ENCODE results near the gene USP30.
"Not testable (repeated sequence)": the region's sequence is repeated elsewhere in the genome, so short reads cannot be mapped to it uniquely, and the experiment has no call there.

Gene USP30

GRCh38 chr12:109027767-109028166 lies 24.6 kb upstream of the USP30 start:
- Histone ChIP-seq H3K4me3 (replicated peaks; ENCODE audit: low read depth, low read length) (no peak overlapping the region), H3K36me3 (ENCODE audit: control insufficient read depth, insufficient read depth, low read length) (no peaks in the 10 kb centered on the region), H3K27me3 (replicated peaks; ENCODE audit: control insufficient read depth, insufficient read depth, low read length) (no peaks in the 10 kb centered on the region)
- DNase-seq (ENCODE audit: extremely low read depth, insufficient read length) = no peak
- TF ChIP-seq, protein P1, sequence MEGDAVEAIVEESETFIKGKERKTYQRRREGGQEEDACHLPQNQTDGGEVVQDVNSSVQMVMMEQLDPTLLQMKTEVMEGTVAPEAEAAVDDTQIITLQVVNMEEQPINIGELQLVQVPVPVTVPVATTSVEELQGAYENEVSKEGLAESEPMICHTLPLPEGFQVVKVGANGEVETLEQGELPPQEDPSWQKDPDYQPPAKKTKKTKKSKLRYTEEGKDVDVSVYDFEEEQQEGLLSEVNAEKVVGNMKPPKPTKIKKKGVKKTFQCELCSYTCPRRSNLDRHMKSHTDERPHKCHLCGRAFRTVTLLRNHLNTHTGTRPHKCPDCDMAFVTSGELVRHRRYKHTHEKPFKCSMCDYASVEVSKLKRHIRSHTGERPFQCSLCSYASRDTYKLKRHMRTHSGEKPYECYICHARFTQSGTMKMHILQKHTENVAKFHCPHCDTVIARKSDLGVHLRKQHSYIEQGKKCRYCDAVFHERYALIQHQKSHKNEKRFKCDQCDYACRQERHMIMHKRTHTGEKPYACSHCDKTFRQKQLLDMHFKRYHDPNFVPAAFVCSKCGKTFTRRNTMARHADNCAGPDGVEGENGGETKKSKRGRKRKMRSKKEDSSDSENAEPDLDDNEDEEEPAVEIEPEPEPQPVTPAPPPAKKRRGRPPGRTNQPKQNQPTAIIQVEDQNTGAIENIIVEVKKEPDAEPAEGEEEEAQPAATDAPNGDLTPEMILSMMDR (IDR thresholded peaks at IDR 0.05; ENCODE audit: insufficient read depth, low read length, poor library complexity, severe bottlenecking) = no peak

DNA sequence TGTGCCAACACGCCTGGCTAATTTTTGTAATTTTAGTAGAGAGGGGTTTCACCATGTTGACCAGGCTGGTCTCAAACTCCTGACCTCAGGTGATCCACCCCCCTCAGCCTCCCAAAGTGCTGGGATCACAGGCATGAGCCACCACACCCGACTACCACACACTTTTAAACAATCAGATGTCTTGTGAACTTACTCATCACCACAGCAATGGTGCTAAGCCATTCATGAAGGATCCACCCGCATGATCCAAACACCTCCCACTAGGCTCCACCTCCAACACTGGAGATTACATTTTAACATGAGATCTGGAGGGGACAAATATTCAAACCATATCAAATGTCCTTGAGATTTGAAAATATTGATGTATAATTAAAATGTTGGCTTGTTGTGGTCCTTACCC lies 23.8 kb upstream of the USP30 start:
- H3K27me3 ChIP-seq (replicated peaks; ENCODE audit: control insufficient read depth, insufficient read depth, low read length); DNase-seq (ENCODE audit: extremely low read depth, insufficient read length); H3K4me3 ChIP-seq (replicated peaks; ENCODE audit: low read depth, low read length); H3K36me3 ChIP-seq (ENCODE audit: control insufficient read depth, insufficient read depth, low read length): not testable (repeated sequence)

GRCh38 chr12:109029411-109029810 lies 23.0 kb upstream of the USP30 start:
- Histone ChIP-seq H3K4me3 (replicated peaks; ENCODE audit: low read depth, low read length) (no peak overlapping the region), H3K27me3 (replicated peaks; ENCODE audit: control insufficient read depth, insufficient read depth, low read length) (no peaks in the 10 kb centered on the region), H3K36me3 (ENCODE audit: control insufficient read depth, insufficient read depth, low read length) (no peaks in the 10 kb centered on the region)
- no peak for DNase-seq (ENCODE audit: extremely low read depth, insufficient read length)
- TF ChIP-seq, protein P1 (IDR thresholded peaks at IDR 0.05; ENCODE audit: insufficient read depth, low read length, poor library complexity, severe bottlenecking) = no peak

DNA sequence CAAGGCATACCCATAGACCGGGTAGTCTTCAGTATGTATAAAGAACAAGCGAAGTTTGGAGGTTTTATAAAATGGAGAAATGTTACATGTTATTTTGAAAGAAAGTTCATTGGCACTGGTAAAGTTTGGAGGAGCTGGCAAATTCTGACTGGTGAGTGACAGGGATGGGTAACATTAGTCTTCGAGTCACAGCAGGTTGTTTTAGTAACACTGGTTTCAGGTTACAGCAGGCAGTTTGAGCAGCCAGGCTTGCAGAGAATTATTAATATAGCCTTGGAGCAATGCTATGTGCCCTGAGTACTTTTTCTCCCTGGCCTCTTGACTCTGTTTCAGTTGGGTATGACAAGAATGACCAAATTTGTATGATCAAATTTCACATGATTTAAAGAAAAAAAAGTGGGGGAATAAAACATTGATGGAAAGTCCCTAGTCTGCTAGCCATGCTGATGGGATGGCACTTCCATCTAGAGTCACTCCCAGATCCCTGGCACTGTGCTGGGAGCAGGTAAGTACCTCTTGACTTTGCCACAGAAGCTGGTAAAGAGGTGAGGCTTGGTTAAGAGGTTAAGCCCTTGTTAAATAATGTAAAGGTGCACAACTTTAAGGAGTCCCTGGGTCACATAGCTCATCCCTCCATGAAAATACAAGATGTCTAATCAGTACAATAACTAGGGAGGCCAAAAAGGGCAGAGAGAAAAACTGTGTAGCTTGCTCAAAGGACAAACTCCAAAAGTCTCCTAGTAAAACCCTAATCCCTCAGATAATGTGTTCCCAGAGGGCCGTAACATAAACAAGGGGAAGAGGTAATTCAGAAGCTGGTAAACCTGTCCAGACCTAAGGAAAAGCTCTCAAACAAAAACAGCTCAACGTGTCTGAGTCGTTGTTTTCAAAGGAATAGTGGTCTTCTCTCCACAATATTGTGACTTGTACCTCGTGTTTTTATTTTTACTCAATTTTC lies 18.9 kb upstream of the USP30 start:
- no peak for DNase-seq (ENCODE audit: extremely low read depth, insufficient read length)
- Histone ChIP-seq H3K36me3 (ENCODE audit: control insufficient read depth, insufficient read depth, low read length) (no peaks in the 10 kb centered on the region), H3K4me3 (replicated peaks; ENCODE audit: low read depth, low read length) (no peak overlapping the region), H3K27me3 (replicated peaks; ENCODE audit: control insufficient read depth, insufficient read depth, low read length) (no peaks in the 10 kb centered on the region)
- TF ChIP-seq, protein P1 (IDR thresholded peaks at IDR 0.05; ENCODE audit: insufficient read depth, low read length, poor library complexity, severe bottlenecking) = no peak

DNA sequence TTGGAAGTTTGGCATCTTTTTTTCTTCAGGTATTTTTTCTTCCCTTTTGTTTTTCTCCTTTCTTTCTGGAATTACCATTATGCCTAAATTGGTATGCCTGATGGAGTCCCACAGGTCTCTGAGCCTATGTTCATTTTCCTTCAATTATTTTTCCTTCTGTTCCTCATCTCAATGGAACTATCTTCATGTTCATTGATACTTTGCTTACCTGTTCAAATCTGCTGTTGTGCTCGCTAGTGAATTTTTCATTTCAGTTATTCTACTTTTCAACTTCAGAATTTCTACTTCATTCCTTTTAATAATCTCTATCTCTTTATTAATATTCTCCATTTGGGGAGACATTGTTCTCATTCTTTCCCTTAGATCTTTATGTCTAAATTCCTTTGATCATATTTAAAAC lies 15.4 kb upstream of the USP30 start:
- TF ChIP-seq, protein P1 (IDR thresholded peaks at IDR 0.05; ENCODE audit: insufficient read depth, low read length, poor library complexity, severe bottlenecking) = no peak
- no peaks in the 10 kb centered on the region for H3K27me3 ChIP-seq (replicated peaks; ENCODE audit: control insufficient read depth, insufficient read depth, low read length)
- no peaks in the 10 kb centered on the region for H3K36me3 ChIP-seq (ENCODE audit: control insufficient read depth, insufficient read depth, low read length)
- no peak for DNase-seq (ENCODE audit: extremely low read depth, insufficient read length)
- H3K4me3 ChIP-seq (replicated peaks; ENCODE audit: low read depth, low read length) = no peak overlapping the region

DNA sequence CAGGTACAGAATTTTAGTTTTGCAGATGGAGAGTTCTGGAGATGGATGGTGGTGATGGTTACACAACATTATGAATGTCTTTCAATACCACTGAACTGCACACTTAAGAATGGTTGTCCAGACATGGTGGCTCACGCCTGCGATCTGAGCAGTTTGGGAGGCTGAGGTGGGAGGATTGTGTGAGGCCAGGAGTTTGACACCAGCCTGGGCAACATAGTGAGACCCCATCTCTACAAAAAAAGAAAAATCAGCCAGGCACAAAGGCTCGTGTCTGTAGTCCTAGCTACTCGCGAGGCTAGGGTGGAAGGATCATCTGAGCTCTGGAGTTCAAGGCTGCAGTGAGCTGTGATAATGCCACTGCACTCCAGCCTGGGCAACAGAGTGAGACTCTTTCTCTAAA lies 8.1 kb upstream of the USP30 start:
- TF ChIP-seq, protein P1 (IDR thresholded peaks at IDR 0.05; ENCODE audit: insufficient read depth, low read length, poor library complexity, severe bottlenecking) = no peak
- Histone ChIP-seq H3K27me3 (replicated peaks; ENCODE audit: control insufficient read depth, insufficient read depth, low read length) (no peaks in the 10 kb centered on the region), H3K36me3 (ENCODE audit: control insufficient read depth, insufficient read depth, low read length) (no peaks in the 10 kb centered on the region), H3K4me3 (replicated peaks; ENCODE audit: low read depth, low read length) (no peak overlapping the region)
- DNase-seq (ENCODE audit: extremely low read depth, insufficient read length) = no peak
